ENCODE data around the gene SGK2. TPM values are rescaled to one million over a fixed set of nuclear protein-coding genes. Genes with fewer than 3 reads are reported as not detected.

Gene SGK2
- total and polyA plus RNA-seq, 2 of the 13 experiments (the other 11 are each of a cell fraction or from before 2014, with no cell fraction given): 6.2 to 29.4 TPM

- no TSS peak for BruUV-seq (replicated peaks)
- Histone ChIP-seq H3K27me3 (ENCODE audit: control insufficient read depth in 1 of 2, insufficient read depth in 2 of 2, low read length in 2 of 2) (no peaks in the 10 kb centered on the region), H3K4me2 (ENCODE audit: low read depth, low read length) (no peak overlapping the region), H3K9ac (ENCODE audit: insufficient read depth, low read depth, low read length) (no peak overlapping the region), H3K27ac (ENCODE audit: extremely low read length, insufficient read depth, low read length) (no peak overlapping the region), H4K20me1 (ENCODE audit: insufficient read depth, low read length) (no peaks in the 10 kb centered on the region), H3K79me2 (ENCODE audit: insufficient read depth, low read length) (no peaks in the 10 kb centered on the region), H2AFZ (ENCODE audit: low read length) (no peak overlapping the region), H3K4me1 (ENCODE audit: insufficient read depth, low read length) (peaks cover 18% of the 10 kb centered on the region), H3K9me3 (ENCODE audit: low read length) (no peaks in the 10 kb centered on the region), H3K4me3 (replicated peaks in 1 of 3; ENCODE audit: insufficient read depth in 1 of 3, low read depth in 2 of 3, low read length in 3 of 3) (no peak overlapping the region), H3K36me3 (replicated peaks in 1 of 2; ENCODE audit: control insufficient read depth in 1 of 2, insufficient read depth in 2 of 2, low read length in 2 of 2) (peaks cover 0 to 21% of the 10 kb centered on the region in 2 experiments; a peak in 4 of 5 replicates)
- DNase-seq (ENCODE audit: low spot score): no peak
- no peak for TF ChIP-seq TCF7L2 (IDR thresholded peaks at IDR 0.05; ENCODE audit: low read depth, low read length)
- no peak for TF ChIP-seq SMAD1 (CRISPR knock-in tag; IDR thresholded peaks at IDR 0.05; ENCODE audit: borderline replicate concordance, low read depth)
- no peak for TF ChIP-seq JUND (CRISPR knock-in tag; IDR thresholded peaks at IDR 0.05)
- no peak for TF ChIP-seq ZNF496 (CRISPR knock-in tag; IDR thresholded peaks at IDR 0.05; ENCODE audit: insufficient replicate concordance)
- no peak for TF ChIP-seq ZNF256 (CRISPR knock-in tag; conservative IDR thresholded peaks at IDR 0.05)
- TF ChIP-seq ZNF383 (CRISPR knock-in tag; IDR thresholded peaks at IDR 0.05; ENCODE audit: borderline replicate concordance): no peak
- TF ChIP-seq ZNF33A (CRISPR knock-in tag; IDR thresholded peaks at IDR 0.05; ENCODE audit: borderline replicate concordance): no peak
- 100% methylated on average over 3 of the region's 3 CpGs for WGBS (ENCODE audit: low lambda C conversion rate)
- POLR2A ChIA-PET: interaction anchor here (1.4 to 9.7 kb wide), 3 partner anchors 13 to 35 kb away, joined by 4 to 109 read pairs (median 7); partner anchors contain the start of gene SGK2
- ATAC-seq: no peak
- in situ Hi-C loops (cut with HindIII; ENCODE audit: extremely low pct_ligation_motif_present, low pct_unique_long_range_greater_than_20kb) (no loop called here), intact Hi-C loops (cut with micrococcal nuclease; ENCODE audit: unreplicated experiment) (no loop called here)
- CTCF ChIA-PET (ENCODE audit: low intra/inter-chr PET ratio, low total read pairs): no interaction called here
- no peak for FAIRE-seq
These were observed 12.5 kb downstream of the SGK2 start for GRCh38 chr20:43571310-43571709.

GRCh38 chr20:43571771-43572170 is 12.9 kb downstream of the SGK2 start:
- Histone ChIP-seq H4K20me1 (ENCODE audit: insufficient read depth, low read length) (no peaks in the 10 kb centered on the region), H3K79me2 (ENCODE audit: insufficient read depth, low read length) (no peaks in the 10 kb centered on the region), H3K27me3 (ENCODE audit: control insufficient read depth in 1 of 2, insufficient read depth in 2 of 2, low read length in 2 of 2) (no peaks in the 10 kb centered on the region), H3K4me3 (replicated peaks in 1 of 3; ENCODE audit: insufficient read depth in 1 of 3, low read depth in 2 of 3, low read length in 3 of 3) (no peak overlapping the region), H3K9ac (ENCODE audit: insufficient read depth, low read depth, low read length) (no peak overlapping the region), H3K4me1 (ENCODE audit: insufficient read depth, low read length) (peaks cover 18% of the 10 kb centered on the region), H3K9me3 (ENCODE audit: low read length) (no peaks in the 10 kb centered on the region), H2AFZ (ENCODE audit: low read length) (no peak overlapping the region), H3K36me3 (replicated peaks in 1 of 2; ENCODE audit: control insufficient read depth in 1 of 2, insufficient read depth in 2 of 2, low read length in 2 of 2) (peaks cover 0 to 21% of the 10 kb centered on the region in 2 experiments; a peak in 4 of 5 replicates), H3K27ac (ENCODE audit: extremely low read length, insufficient read depth, low read length) (no peak overlapping the region), H3K4me2 (ENCODE audit: low read depth, low read length) (no peak overlapping the region)
- BruUV-seq (replicated peaks): no TSS peak
- no peak for ATAC-seq
- CTCF ChIA-PET (ENCODE audit: low intra/inter-chr PET ratio, low total read pairs): no interaction called here
- no peak for DNase-seq (ENCODE audit: low spot score)
- FAIRE-seq: no peak
- in situ Hi-C loops (cut with HindIII; ENCODE audit: extremely low pct_ligation_motif_present, low pct_unique_long_range_greater_than_20kb): no loop called here
- 90% methylated on average over 6 of the region's 6 CpGs for WGBS (ENCODE audit: low lambda C conversion rate)
- intact Hi-C loops (cut with micrococcal nuclease; ENCODE audit: unreplicated experiment): no loop called here
- POLR2A ChIA-PET: interaction anchor here (1.4 to 9.7 kb wide), 2 partner anchors 12 to 13 kb away, joined by 7 to 109 read pairs; partner anchors contain the start of gene SGK2
- TF ChIP-seq TARDBP (CRISPR knock-in tag; IDR thresholded peaks at IDR 0.05) (no peak), ELF1 (CRISPR knock-in tag; IDR thresholded peaks at IDR 0.05) (no peak), WIZ (CRISPR knock-in tag; IDR thresholded peaks at IDR 0.05) (no peak), TCF7 (IDR thresholded peaks at IDR 0.05; ENCODE audit: low read depth) (no peak), ZNF788 (CRISPR knock-in tag; IDR thresholded peaks at IDR 0.05; ENCODE audit: borderline replicate concordance) (peak; percentile 44; the same call in 1 of the 2 replicates), ZNF839 (CRISPR knock-in tag; IDR thresholded peaks at IDR 0.05; ENCODE audit: borderline replicate concordance) (0 out of 2 replicates have a peak, but pooled peaks have one; percentile 8), SMYD3 (CRISPR knock-in tag; IDR thresholded peaks at IDR 0.05) (no peak), ZNF205 (CRISPR knock-in tag; IDR thresholded peaks at IDR 0.05) (no peak), BHLHE40 (IDR thresholded peaks at IDR 0.05; ENCODE audit: low read length) (no peak), ZNF75D (CRISPR knock-in tag; IDR thresholded peaks at IDR 0.05; ENCODE audit: borderline replicate concordance) (no peak)

Data from HepG2 (cell line).